Activated CD8-positive, alpha-beta T cell treated with anti-CD3 and anti-CD28 coated beads for 36 hours (primary cell): ENCODE results near the gene ANGPTL4. TPM values are rescaled to one million over a fixed set of nuclear protein-coding genes. Genes with fewer than 3 reads are reported as not detected.
"Not testable (repeated sequence)": the region's sequence is repeated elsewhere in the genome, so short reads cannot be mapped to it uniquely, and the experiment has no call there.

ENCODE experiments used
- ATAC-seq: fragments of 200-7000 bp; cut with Tn5 transposase; one replicate; pipeline ENCODE4 v1.10.0; 2021; ENCODE audit warnings: mild to moderate bottlenecking, moderate library complexity
- CTCF ChIA-PET: fragments of 350-600 bp; sonication (Branson Sonifier 250); formaldehyde crosslinking; loops from one replicate; lab custom pipeline; 2021; ENCODE audit warnings: antibody characterized with exemption; lab: Charles Lee
- POLR2A ChIA-PET: fragments of 350-600 bp; sonication (Branson Sonifier 250); formaldehyde crosslinking; loops from one replicate; lab custom pipeline; 2021; ENCODE audit warnings: antibody characterized with exemption; lab: Charles Lee
- DNase-seq: peaks from one replicate; pipeline ENCODE4 v3.0.0-alpha.2; 2020
- H3K27ac Mint-ChIP-seq: one replicate; pipeline ENCODE4 v1.8.0; 2021; ENCODE audit warnings: mild to moderate bottlenecking, mixed read lengths
- H3K27me3 Mint-ChIP-seq: one replicate; pipeline ENCODE4 v1.8.0; 2021; ENCODE audit warnings: mixed read lengths
- H3K36me3 Mint-ChIP-seq: one replicate; pipeline ENCODE4 v1.8.0; 2021; ENCODE audit warnings: low read depth, mixed read lengths
- H3K4me1 Mint-ChIP-seq: one replicate; pipeline ENCODE4 v1.8.0; 2021; ENCODE audit warnings: low read depth, mixed read lengths
- H3K4me3 Mint-ChIP-seq: one replicate; pipeline ENCODE4 v1.8.0; 2021; ENCODE audit warnings: mild to moderate bottlenecking, moderate library complexity, mixed read lengths
- H3K9me3 Mint-ChIP-seq: one replicate; pipeline ENCODE4 v1.8.0; 2021; ENCODE audit warnings: mixed read lengths
- CTCF ChIP-seq: fragments of 200-600 bp; IDR thresholded peaks from one replicate; pipeline ENCODE4 v1.8.0; 2022; ENCODE audit warnings: antibody characterized with exemption, mild to moderate bottlenecking
- intact Hi-C: fragments of 100-400 bp; cut with micrococcal nuclease; formaldehyde crosslinking; loops from one replicate; pipeline ENCODE4 v1.10.0; 2022
- total RNA-seq, 2 experiments: library from RNA; stranded (reverse); gene quantifications; one replicate each; pipeline ENCODE4 v1.2.3, GENCODE V29; 2021

The ANGPTL4 gene
- total RNA-seq, 2 experiments from 2014 or later, result 26.8 to 27.8 TPM

GRCh38 chr19:8403098-8403819 is 39.3 kb downstream of the ANGPTL4 start:
- CTCF ChIA-PET, result interaction anchor here (1.0 kb wide), 1 partner anchor 10 kb away, joined by 4 read pairs; the partner anchor contains the start of gene MARCHF2
- Mint-ChIP-seq H3K4me1 (no peaks in the 10 kb centered on the region), H3K9me3 (no peaks in the 10 kb centered on the region), H3K27ac (no peak overlapping the region), H3K36me3 (peaks cover 14% of the 10 kb centered on the region), H3K27me3 (no peaks in the 10 kb centered on the region), H3K4me3 (no peak overlapping the region)
- ATAC-seq, result no peak
- intact Hi-C loops, result no loop called here
- TF ChIP-seq CTCF, result no peak
- no peak for DNase-seq
- POLR2A ChIA-PET, result interaction anchor here (2.3 kb wide), 1 partner anchor 11 kb away, joined by 10 read pairs; the partner anchor contains the start of gene MARCHF2

- intact Hi-C loops, result no loop called here
- POLR2A ChIA-PET, result interaction anchor here (2.3 kb wide), 1 partner anchor 10 kb away, joined by 10 read pairs; the partner anchor contains the start of gene MARCHF2
- peaks cover 14% of the 10 kb centered on the region for H3K36me3 Mint-ChIP-seq
Observed at GRCh38 chr19:8403820-8404109, 39.8 kb downstream of the ANGPTL4 start.

GRCh38 chr19:8404391-8405151 is 40.6 kb downstream of the ANGPTL4 start:
- H3K4me3 Mint-ChIP-seq, result no peak overlapping the region
- H3K4me1 Mint-ChIP-seq, result no peaks in the 10 kb centered on the region
- no peaks in the 10 kb centered on the region for H3K9me3 Mint-ChIP-seq
- no peaks in the 10 kb centered on the region for H3K27me3 Mint-ChIP-seq
- ChIA-PET POLR2A (interaction anchor here (1.3 to 2.3 kb wide), 2 partner anchors 10 to 13 kb away, joined by 5 to 10 read pairs; partner anchors contain the start of gene MARCHF2), CTCF (no interaction called here)
- DNase-seq (no peak), ATAC-seq (no peak)
- no peak for TF ChIP-seq CTCF
- peaks cover 12% of the 10 kb centered on the region for H3K36me3 Mint-ChIP-seq
- intact Hi-C loops, result no loop called here
- no peak overlapping the region for H3K27ac Mint-ChIP-seq

More at GRCh38 chr19:8403820-8404109, 39.8 kb downstream of the ANGPTL4 start:
- DNase-seq (no peak), ATAC-seq (no peak)
- no peaks in the 10 kb centered on the region for H3K9me3 Mint-ChIP-seq
- TF ChIP-seq CTCF, result no peak
- H3K27ac Mint-ChIP-seq, result no peak overlapping the region
- H3K4me3 Mint-ChIP-seq, result no peak overlapping the region
- CTCF ChIA-PET, result interaction anchor here (1.0 kb wide), 1 partner anchor 9 kb away, joined by 4 read pairs; the partner anchor contains the start of gene MARCHF2
- no peaks in the 10 kb centered on the region for H3K27me3 Mint-ChIP-seq
- no peaks in the 10 kb centered on the region for H3K4me1 Mint-ChIP-seq

GRCh38 chr19:8410718-8411117 is 46.8 kb downstream of the ANGPTL4 start:
- not testable (repeated sequence) for H3K4me1 Mint-ChIP-seq, H3K27ac Mint-ChIP-seq, H3K36me3 Mint-ChIP-seq, H3K4me3 Mint-ChIP-seq, ATAC-seq, DNase-seq, H3K9me3 Mint-ChIP-seq, H3K27me3 Mint-ChIP-seq
- ChIA-PET CTCF (interaction anchor here (0.8 to 4.8 kb wide), 3 partner anchors 14 to 57 kb away, joined by 3 to 38 read pairs (median 4); no protein-coding TSS in a partner anchor), POLR2A (interaction anchor here (0.8 kb wide), 1 partner anchor 53 kb away, joined by 3 read pairs; no protein-coding TSS in a partner anchor)
- intact Hi-C loops, result loop anchor here (5.0 kb wide), 1 partner anchor 97 kb away; no protein-coding TSS in a partner anchor
